WTC11 (cell line): Measurements from ENCODE around the gene RGP1. TPM values are rescaled to one million over a fixed set of nuclear protein-coding genes. Genes with fewer than 3 reads are reported as not detected.

Source experiments
- ATAC-seq: fragments of 200-7000 bp; cut with Tn5 transposase; 2 replicates; pipeline ENCODE4 v1.10.0; 2021; ENCODE audit warnings: mild to moderate bottlenecking, moderate library complexity
- CTCF ChIA-PET: fragments of 300-600 bp; sonication (Branson Sonifier 250); formaldehyde crosslinking; loops from one replicate; lab custom pipeline; 2021; ENCODE audit warnings: antibody characterized with exemption; lab: Charles Lee
- POLR2A ChIA-PET: fragments of 350-600 bp; sonication (Branson Sonifier 250); formaldehyde crosslinking; loops from one replicate; lab custom pipeline; 2021; ENCODE audit warnings: antibody characterized with exemption; lab: Charles Lee
- DNase-seq: peaks from one replicate; pipeline ENCODE4 v3.0.0; 2021; ENCODE audit warnings: low spot score
- H3K27ac Mint-ChIP-seq: 2 replicates; pipeline ENCODE4 v1.8.0; 2021; ENCODE audit warnings: mixed read lengths
- H3K27me3 Mint-ChIP-seq: 2 replicates; pipeline ENCODE4 v1.8.0; 2021; ENCODE audit warnings: low read depth, mild to moderate bottlenecking, moderate library complexity, mixed read lengths
- H3K36me3 Mint-ChIP-seq: 2 replicates; pipeline ENCODE4 v1.8.0; 2021; ENCODE audit warnings: mixed read lengths
- H3K4me1 Mint-ChIP-seq: 2 replicates; pipeline ENCODE4 v1.8.0; 2022; ENCODE audit warnings: mixed read lengths
- H3K4me3 Mint-ChIP-seq: 2 replicates; pipeline ENCODE4 v1.8.0; 2021; ENCODE audit warnings: mild to moderate bottlenecking, moderate library complexity, mixed read lengths
- H3K9me3 Mint-ChIP-seq: 2 replicates; pipeline ENCODE4 v1.8.0; 2021; ENCODE audit warnings: mixed read lengths
- ATF1 ChIP-seq: sonication (generic); formaldehyde crosslinking; IDR thresholded peaks from 2 replicates; pipeline ENCODE4 v1.8.1; 2023; ENCODE audit warnings: mild to moderate bottlenecking, moderate library complexity, missing genetic modification reagents
- CREB1 ChIP-seq: sonication (generic); formaldehyde crosslinking; IDR thresholded peaks from 2 replicates; pipeline ENCODE4 v1.8.0; 2023; ENCODE audit warnings: mild to moderate bottlenecking, missing genetic modification reagents
- FOXP1 ChIP-seq: sonication (generic); formaldehyde crosslinking; IDR thresholded peaks from 2 replicates; pipeline ENCODE4 v1.8.0; 2022; ENCODE audit warnings: missing genetic modification reagents, mild to moderate bottlenecking, moderate library complexity, borderline replicate concordance
- IRF2 ChIP-seq: sonication (generic); formaldehyde crosslinking; IDR thresholded peaks from 2 replicates; pipeline ENCODE4 v1.8.0; 2022; ENCODE audit warnings: low read depth, missing genetic modification reagents, borderline replicate concordance
- ZNF219 ChIP-seq: sonication (generic); formaldehyde crosslinking; IDR thresholded peaks from 2 replicates; pipeline ENCODE4 v1.8.0; 2023; ENCODE audit warnings: missing genetic modification reagents, mild to moderate bottlenecking, borderline replicate concordance
- total RNA-seq: library from RNA; stranded (reverse); gene quantifications from 3 replicates; pipeline ENCODE4 v1.2.3, GENCODE V29; 2021
- TF ChIP-seq, protein P1 (sequence below): sonication (generic); formaldehyde crosslinking; IDR thresholded peaks from 2 replicates; pipeline ENCODE4 v1.8.1; 2022; ENCODE audit warnings: low read depth, mild to moderate bottlenecking, moderate library complexity, missing genetic modification reagents, borderline replicate concordance
- TF ChIP-seq, protein P2 (sequence below): fragments of 250-450 bp; sonication (Bioruptor Pico); IDR thresholded peaks from 2 replicates; pipeline ENCODE4 v1.8.0; 2021; ENCODE audit warnings: mild to moderate bottlenecking
- TF ChIP-seq, protein P3 (sequence below): sonication (generic); formaldehyde crosslinking; conservative IDR thresholded peaks from 2 replicates; pipeline ENCODE4 v1.8.1; 2022; ENCODE audit warnings: mild to moderate bottlenecking, missing genetic modification reagents
- TF ChIP-seq, protein P4 (sequence below): sonication (generic); formaldehyde crosslinking; IDR thresholded peaks from 2 replicates; pipeline ENCODE4 v1.8.1; 2023; ENCODE audit warnings: mild to moderate bottlenecking, missing genetic modification reagents, borderline replicate concordance
- TF ChIP-seq, protein P5 (sequence below): sonication (generic); formaldehyde crosslinking; IDR thresholded peaks from 2 replicates; pipeline ENCODE4 v1.8.1; 2023; ENCODE audit warnings: mild to moderate bottlenecking, missing genetic modification reagents, moderate library complexity
- TF ChIP-seq, protein P6 (sequence below): sonication (generic); formaldehyde crosslinking; conservative IDR thresholded peaks from 2 replicates; pipeline ENCODE4 v1.8.1; 2023; ENCODE audit warnings: mild to moderate bottlenecking, low read depth, missing genetic modification reagents, moderate library complexity
- TF ChIP-seq, protein P7 (sequence below): fragments of 250-450 bp; sonication (Bioruptor Pico); IDR thresholded peaks from 2 replicates; pipeline ENCODE4 v1.9.0; 2021; ENCODE audit warnings: mild to moderate bottlenecking
- TF ChIP-seq, protein P8 (sequence below): sonication (generic); formaldehyde crosslinking; IDR thresholded peaks from 2 replicates; pipeline ENCODE4 v1.8.1; 2022; ENCODE audit warnings: mild to moderate bottlenecking, missing genetic modification reagents, moderate library complexity, borderline replicate concordance
- TF ChIP-seq, protein P9 (sequence below): sonication (generic); formaldehyde crosslinking; IDR thresholded peaks from 2 replicates; pipeline ENCODE4 v1.8.1; 2022; ENCODE audit warnings: low read depth, missing genetic modification reagents, borderline replicate concordance

Gene RGP1
- total RNA-seq, 1 experiment from 2014 or later = 30.0 TPM

DNA sequence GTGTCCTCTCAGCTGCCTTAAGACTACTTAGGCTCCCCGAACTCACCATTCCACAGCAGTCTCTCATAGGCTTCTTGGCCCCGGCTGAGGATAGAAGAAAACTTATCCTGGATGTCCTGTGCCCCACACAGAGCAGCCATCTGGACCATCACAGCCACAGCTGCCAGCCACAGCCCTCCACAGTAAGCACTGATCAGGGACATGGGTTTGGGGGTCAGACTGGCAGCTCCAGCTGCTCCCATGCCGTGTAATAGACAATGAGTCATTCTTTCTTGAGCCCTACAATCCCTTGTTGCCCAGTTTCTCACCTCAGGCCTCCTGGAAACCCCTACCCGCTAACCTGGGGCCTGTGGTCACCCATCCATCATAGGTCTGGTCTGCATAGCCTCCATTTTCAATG, 10.9 kb upstream of the RGP1 start (continued):
- TF ChIP-seq, protein P1, sequence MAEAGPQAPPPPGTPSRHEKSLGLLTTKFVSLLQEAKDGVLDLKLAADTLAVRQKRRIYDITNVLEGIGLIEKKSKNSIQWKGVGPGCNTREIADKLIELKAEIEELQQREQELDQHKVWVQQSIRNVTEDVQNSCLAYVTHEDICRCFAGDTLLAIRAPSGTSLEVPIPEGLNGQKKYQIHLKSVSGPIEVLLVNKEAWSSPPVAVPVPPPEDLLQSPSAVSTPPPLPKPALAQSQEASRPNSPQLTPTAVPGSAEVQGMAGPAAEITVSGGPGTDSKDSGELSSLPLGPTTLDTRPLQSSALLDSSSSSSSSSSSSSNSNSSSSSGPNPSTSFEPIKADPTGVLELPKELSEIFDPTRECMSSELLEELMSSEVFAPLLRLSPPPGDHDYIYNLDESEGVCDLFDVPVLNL (CRISPR knock-in tag) = no peak

DNA sequence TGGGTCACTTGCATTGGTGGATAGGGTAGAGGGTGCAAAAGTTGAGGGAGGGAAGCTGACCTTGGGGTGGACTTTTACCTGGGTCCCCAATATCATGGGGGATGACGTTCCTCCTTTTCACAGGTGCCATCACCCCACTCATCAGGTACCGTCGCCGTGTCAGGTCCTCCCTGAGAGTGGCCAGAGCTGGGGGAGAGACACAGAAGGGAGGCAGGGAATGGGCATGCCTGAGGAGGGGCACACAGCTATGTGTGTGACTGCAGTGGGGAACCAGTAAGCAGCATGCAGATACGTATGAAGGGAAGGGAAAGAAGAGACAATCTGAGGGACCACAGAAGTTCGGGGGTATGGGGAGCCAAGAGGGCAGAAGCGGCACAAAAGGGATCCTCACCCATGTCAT, 10.2 kb upstream of the RGP1 start:
- ATAC-seq = no peak
- TF ChIP-seq, protein P2, sequence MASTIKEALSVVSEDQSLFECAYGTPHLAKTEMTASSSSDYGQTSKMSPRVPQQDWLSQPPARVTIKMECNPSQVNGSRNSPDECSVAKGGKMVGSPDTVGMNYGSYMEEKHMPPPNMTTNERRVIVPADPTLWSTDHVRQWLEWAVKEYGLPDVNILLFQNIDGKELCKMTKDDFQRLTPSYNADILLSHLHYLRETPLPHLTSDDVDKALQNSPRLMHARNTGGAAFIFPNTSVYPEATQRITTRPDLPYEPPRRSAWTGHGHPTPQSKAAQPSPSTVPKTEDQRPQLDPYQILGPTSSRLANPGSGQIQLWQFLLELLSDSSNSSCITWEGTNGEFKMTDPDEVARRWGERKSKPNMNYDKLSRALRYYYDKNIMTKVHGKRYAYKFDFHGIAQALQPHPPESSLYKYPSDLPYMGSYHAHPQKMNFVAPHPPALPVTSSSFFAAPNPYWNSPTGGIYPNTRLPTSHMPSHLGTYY (CRISPR knock-in tag) = no peak
- TF ChIP-seq IRF2 (CRISPR knock-in tag) (no peak), ATF1 (no peak), CREB1 (CRISPR knock-in tag) (no peak), ZNF219 (CRISPR knock-in tag) (no peak), FOXP1 (CRISPR knock-in tag) (no peak)
- TF ChIP-seq, protein P3, sequence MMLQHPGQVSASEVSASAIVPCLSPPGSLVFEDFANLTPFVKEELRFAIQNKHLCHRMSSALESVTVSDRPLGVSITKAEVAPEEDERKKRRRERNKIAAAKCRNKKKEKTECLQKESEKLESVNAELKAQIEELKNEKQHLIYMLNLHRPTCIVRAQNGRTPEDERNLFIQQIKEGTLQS (CRISPR knock-in tag) = no peak
- TF ChIP-seq, protein P4, sequence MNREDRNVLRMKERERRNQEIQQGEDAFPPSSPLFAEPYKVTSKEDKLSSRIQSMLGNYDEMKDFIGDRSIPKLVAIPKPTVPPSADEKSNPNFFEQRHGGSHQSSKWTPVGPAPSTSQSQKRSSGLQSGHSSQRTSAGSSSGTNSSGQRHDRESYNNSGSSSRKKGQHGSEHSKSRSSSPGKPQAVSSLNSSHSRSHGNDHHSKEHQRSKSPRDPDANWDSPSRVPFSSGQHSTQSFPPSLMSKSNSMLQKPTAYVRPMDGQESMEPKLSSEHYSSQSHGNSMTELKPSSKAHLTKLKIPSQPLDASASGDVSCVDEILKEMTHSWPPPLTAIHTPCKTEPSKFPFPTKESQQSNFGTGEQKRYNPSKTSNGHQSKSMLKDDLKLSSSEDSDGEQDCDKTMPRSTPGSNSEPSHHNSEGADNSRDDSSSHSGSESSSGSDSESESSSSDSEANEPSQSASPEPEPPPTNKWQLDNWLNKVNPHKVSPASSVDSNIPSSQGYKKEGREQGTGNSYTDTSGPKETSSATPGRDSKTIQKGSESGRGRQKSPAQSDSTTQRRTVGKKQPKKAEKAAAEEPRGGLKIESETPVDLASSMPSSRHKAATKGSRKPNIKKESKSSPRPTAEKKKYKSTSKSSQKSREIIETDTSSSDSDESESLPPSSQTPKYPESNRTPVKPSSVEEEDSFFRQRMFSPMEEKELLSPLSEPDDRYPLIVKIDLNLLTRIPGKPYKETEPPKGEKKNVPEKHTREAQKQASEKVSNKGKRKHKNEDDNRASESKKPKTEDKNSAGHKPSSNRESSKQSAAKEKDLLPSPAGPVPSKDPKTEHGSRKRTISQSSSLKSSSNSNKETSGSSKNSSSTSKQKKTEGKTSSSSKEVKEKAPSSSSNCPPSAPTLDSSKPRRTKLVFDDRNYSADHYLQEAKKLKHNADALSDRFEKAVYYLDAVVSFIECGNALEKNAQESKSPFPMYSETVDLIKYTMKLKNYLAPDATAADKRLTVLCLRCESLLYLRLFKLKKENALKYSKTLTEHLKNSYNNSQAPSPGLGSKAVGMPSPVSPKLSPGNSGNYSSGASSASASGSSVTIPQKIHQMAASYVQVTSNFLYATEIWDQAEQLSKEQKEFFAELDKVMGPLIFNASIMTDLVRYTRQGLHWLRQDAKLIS (CRISPR knock-in tag) = no peak
- TF ChIP-seq, protein P5, sequence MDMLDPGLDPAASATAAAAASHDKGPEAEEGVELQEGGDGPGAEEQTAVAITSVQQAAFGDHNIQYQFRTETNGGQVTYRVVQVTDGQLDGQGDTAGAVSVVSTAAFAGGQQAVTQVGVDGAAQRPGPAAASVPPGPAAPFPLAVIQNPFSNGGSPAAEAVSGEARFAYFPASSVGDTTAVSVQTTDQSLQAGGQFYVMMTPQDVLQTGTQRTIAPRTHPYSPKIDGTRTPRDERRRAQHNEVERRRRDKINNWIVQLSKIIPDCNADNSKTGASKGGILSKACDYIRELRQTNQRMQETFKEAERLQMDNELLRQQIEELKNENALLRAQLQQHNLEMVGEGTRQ (CRISPR knock-in tag) = no peak
- TF ChIP-seq, protein P6, sequence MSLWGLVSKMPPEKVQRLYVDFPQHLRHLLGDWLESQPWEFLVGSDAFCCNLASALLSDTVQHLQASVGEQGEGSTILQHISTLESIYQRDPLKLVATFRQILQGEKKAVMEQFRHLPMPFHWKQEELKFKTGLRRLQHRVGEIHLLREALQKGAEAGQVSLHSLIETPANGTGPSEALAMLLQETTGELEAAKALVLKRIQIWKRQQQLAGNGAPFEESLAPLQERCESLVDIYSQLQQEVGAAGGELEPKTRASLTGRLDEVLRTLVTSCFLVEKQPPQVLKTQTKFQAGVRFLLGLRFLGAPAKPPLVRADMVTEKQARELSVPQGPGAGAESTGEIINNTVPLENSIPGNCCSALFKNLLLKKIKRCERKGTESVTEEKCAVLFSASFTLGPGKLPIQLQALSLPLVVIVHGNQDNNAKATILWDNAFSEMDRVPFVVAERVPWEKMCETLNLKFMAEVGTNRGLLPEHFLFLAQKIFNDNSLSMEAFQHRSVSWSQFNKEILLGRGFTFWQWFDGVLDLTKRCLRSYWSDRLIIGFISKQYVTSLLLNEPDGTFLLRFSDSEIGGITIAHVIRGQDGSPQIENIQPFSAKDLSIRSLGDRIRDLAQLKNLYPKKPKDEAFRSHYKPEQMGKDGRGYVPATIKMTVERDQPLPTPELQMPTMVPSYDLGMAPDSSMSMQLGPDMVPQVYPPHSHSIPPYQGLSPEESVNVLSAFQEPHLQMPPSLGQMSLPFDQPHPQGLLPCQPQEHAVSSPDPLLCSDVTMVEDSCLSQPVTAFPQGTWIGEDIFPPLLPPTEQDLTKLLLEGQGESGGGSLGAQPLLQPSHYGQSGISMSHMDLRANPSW = no peak
- TF ChIP-seq, protein P7, sequence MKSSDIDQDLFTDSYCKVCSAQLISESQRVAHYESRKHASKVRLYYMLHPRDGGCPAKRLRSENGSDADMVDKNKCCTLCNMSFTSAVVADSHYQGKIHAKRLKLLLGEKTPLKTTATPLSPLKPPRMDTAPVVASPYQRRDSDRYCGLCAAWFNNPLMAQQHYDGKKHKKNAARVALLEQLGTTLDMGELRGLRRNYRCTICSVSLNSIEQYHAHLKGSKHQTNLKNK (CRISPR knock-in tag) = no peak
- TF ChIP-seq, protein P8, sequence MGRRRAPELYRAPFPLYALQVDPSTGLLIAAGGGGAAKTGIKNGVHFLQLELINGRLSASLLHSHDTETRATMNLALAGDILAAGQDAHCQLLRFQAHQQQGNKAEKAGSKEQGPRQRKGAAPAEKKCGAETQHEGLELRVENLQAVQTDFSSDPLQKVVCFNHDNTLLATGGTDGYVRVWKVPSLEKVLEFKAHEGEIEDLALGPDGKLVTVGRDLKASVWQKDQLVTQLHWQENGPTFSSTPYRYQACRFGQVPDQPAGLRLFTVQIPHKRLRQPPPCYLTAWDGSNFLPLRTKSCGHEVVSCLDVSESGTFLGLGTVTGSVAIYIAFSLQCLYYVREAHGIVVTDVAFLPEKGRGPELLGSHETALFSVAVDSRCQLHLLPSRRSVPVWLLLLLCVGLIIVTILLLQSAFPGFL (CRISPR knock-in tag) = no peak
- TF ChIP-seq, protein P9, sequence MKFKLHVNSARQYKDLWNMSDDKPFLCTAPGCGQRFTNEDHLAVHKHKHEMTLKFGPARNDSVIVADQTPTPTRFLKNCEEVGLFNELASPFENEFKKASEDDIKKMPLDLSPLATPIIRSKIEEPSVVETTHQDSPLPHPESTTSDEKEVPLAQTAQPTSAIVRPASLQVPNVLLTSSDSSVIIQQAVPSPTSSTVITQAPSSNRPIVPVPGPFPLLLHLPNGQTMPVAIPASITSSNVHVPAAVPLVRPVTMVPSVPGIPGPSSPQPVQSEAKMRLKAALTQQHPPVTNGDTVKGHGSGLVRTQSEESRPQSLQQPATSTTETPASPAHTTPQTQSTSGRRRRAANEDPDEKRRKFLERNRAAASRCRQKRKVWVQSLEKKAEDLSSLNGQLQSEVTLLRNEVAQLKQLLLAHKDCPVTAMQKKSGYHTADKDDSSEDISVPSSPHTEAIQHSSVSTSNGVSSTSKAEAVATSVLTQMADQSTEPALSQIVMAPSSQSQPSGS = no peak
- no peaks in the 10 kb centered on the region for H3K4me1 Mint-ChIP-seq
- no peak overlapping the region for H3K4me3 Mint-ChIP-seq
- CTCF ChIA-PET = interaction anchor here (0.5 to 1.7 kb wide), 2 partner anchors 17 to 127 kb away, joined by 3 to 8 read pairs; no protein-coding TSS in a partner anchor
- peaks cover 74% of the 10 kb centered on the region for H3K36me3 Mint-ChIP-seq
- POLR2A ChIA-PET = no interaction called here
- no peaks in the 10 kb centered on the region for H3K9me3 Mint-ChIP-seq
- DNase-seq = no peak
- H3K27me3 Mint-ChIP-seq = no peaks in the 10 kb centered on the region
- H3K27ac Mint-ChIP-seq = no peak overlapping the region
